HTR-8/SVneo (cell line): Measurements from ENCODE around the gene CYP4F11.
"Not testable (repeated sequence)": the region's sequence is repeated elsewhere in the genome, so short reads cannot be mapped to it uniquely, and the experiment has no call there.

Source experiments
- DNase-seq: peaks from one replicate; pipeline ENCODE4 v3.0.0; 2011; ENCODE audit warnings: low spot score, mixed read lengths; ENCODE audit not compliant: insufficient read length
- FAIRE-seq: peaks from 2 replicates; lab custom pipeline; 2011; peaks lifted over from hg19 to GRCh38; lab: Jason Lieb, UNC

The CYP4F11 gene

GRCh38 chr19:15934332-15935078, at the start of gene CYP4F11:
TSS of gene CYP4F11 (minus strand) at chr19:15934529. CDS start at chr19:15934408, 121 bp downstream.
- DNase-seq, result no peak
- no peak for FAIRE-seq

GRCh38 chr19:15979293-15979692, 45.0 kb upstream of the CYP4F11 start:
- no peak for FAIRE-seq

GRCh38 chr19:15977690-15978089, 43.4 kb upstream of the CYP4F11 start:
- FAIRE-seq (no peak), DNase-seq (no peak)

More at GRCh38 chr19:15979293-15979692, 45.0 kb upstream of the CYP4F11 start:
- no peak for DNase-seq

- FAIRE-seq (no peak), DNase-seq (no peak)
Observed at GRCh38 chr19:15976836-15977689, 42.7 kb upstream of the CYP4F11 start.

- FAIRE-seq (no peak), DNase-seq (no peak)
Observed at GRCh38 chr19:15974856-15975255, 40.5 kb upstream of the CYP4F11 start.

- not testable (repeated sequence) for DNase-seq, FAIRE-seq
Observed at GRCh38 chr19:15972043-15972442, 37.7 kb upstream of the CYP4F11 start.

- no peak for DNase-seq
Observed at GRCh38 chr19:15971224-15971780, 37.0 kb upstream of the CYP4F11 start.

GRCh38 chr19:15964231-15964630, 29.9 kb upstream of the CYP4F11 start:
- no peak for FAIRE-seq
- DNase-seq, result no peak

More at GRCh38 chr19:15971224-15971780, 37.0 kb upstream of the CYP4F11 start:
- no peak for FAIRE-seq

- no peak for FAIRE-seq
Observed at GRCh38 chr19:15962319-15962718, 28.0 kb upstream of the CYP4F11 start.

GRCh38 chr19:15954820-15955219, 20.5 kb upstream of the CYP4F11 start:
- no peak for FAIRE-seq

More at GRCh38 chr19:15962319-15962718, 28.0 kb upstream of the CYP4F11 start:
- DNase-seq, result no peak

GRCh38 chr19:15948223-15949058, 14.1 kb upstream of the CYP4F11 start, which contains the start of gene OR10H4:
TSS of gene OR10H4 (plus strand) at chr19:15949008. CDS start at chr19:15949008, 0 bp downstream.
- DNase-seq (no peak), FAIRE-seq (no peak)

More at GRCh38 chr19:15954820-15955219, 20.5 kb upstream of the CYP4F11 start:
- no peak for DNase-seq

GRCh38 chr19:15945301-15945700, 11.0 kb upstream of the CYP4F11 start:
- DNase-seq, result no peak
- no peak for FAIRE-seq

GRCh38 chr19:15944401-15944800, 10.1 kb upstream of the CYP4F11 start:
- DNase-seq, result no peak
- no peak for FAIRE-seq

GRCh38 chr19:15937771-15938170, 3.4 kb upstream of the CYP4F11 start:
- no peak for FAIRE-seq

GRCh38 chr19:15936950-15937349, 2.6 kb upstream of the CYP4F11 start:
- FAIRE-seq, result no peak
- DNase-seq, result no peak

More at GRCh38 chr19:15937771-15938170, 3.4 kb upstream of the CYP4F11 start:
- no peak for DNase-seq

- DNase-seq (no peak), FAIRE-seq (no peak)
Observed at GRCh38 chr19:15936173-15936572, 1.8 kb upstream of the CYP4F11 start.

- FAIRE-seq, result no peak
- DNase-seq, result no peak
Observed at GRCh38 chr19:15935167-15935702, 906 bp upstream of the CYP4F11 start.

GRCh38 chr19:15933761-15934331, 483 bp downstream of the CYP4F11 start:
- peak; percentile 93 for FAIRE-seq
- not testable (repeated sequence) for DNase-seq

GRCh38 chr19:15928321-15928720, 6.0 kb downstream of the CYP4F11 start:
- no peak for FAIRE-seq
- DNase-seq, result no peak
